BLaER1 treated with 17β-estradiol and CSF1 and Interleukin-3, amounts not matched to agents 10 nM and 100 nM (cell line): ENCODE results near the gene SNAP29.
"Not testable (repeated sequence)": the region's sequence is repeated elsewhere in the genome, so short reads cannot be mapped to it uniquely, and the experiment has no call there.

Experiments
- H3K27ac ChIP-seq, 11 experiments: shearing (Covaris generic); formaldehyde crosslinking; 2 replicates each; pipeline ENCODE4 v1.8.1; 2022
- H3K27me3 ChIP-seq, 11 experiments: shearing (Covaris generic); formaldehyde crosslinking; 2 replicates each; pipeline ENCODE4 v1.8.1; 2022
- H3K36me3 ChIP-seq, 11 experiments: shearing (Covaris generic); formaldehyde crosslinking; 2 replicates each; pipeline ENCODE4 v1.8.1; 2022
- H3K4me1 ChIP-seq, 10 experiments: shearing (Covaris generic); formaldehyde crosslinking; 2 replicates each; pipeline ENCODE4 v1.8.1; 2022
- H3K4me2 ChIP-seq, 11 experiments: shearing (Covaris generic); formaldehyde crosslinking; 2 replicates each; pipeline ENCODE4 v1.8.1; 2022
- H3K4me3 ChIP-seq, 10 experiments: shearing (Covaris generic); formaldehyde crosslinking; 2 replicates each; pipeline ENCODE4 v1.8.1; 2022
- H3K9ac ChIP-seq, 11 experiments: shearing (Covaris generic); formaldehyde crosslinking; 2 replicates each; pipeline ENCODE4 v1.8.1; 2022
- H3K9me3 ChIP-seq, 11 experiments: shearing (Covaris generic); formaldehyde crosslinking; replicated peaks in 1 of 11; 2 replicates each; pipeline ENCODE4 v1.8.1; 2022
- H4K20me1 ChIP-seq, 11 experiments: shearing (Covaris generic); formaldehyde crosslinking; 2 replicates each; pipeline ENCODE4 v1.8.1; 2022
- Cebpa-rat ChIP-seq, 11 experiments: shearing (Covaris generic); IDR thresholded peaks; 2 replicates each; pipeline ENCODE4 v1.8.1; 2022

Gene SNAP29

DNA sequence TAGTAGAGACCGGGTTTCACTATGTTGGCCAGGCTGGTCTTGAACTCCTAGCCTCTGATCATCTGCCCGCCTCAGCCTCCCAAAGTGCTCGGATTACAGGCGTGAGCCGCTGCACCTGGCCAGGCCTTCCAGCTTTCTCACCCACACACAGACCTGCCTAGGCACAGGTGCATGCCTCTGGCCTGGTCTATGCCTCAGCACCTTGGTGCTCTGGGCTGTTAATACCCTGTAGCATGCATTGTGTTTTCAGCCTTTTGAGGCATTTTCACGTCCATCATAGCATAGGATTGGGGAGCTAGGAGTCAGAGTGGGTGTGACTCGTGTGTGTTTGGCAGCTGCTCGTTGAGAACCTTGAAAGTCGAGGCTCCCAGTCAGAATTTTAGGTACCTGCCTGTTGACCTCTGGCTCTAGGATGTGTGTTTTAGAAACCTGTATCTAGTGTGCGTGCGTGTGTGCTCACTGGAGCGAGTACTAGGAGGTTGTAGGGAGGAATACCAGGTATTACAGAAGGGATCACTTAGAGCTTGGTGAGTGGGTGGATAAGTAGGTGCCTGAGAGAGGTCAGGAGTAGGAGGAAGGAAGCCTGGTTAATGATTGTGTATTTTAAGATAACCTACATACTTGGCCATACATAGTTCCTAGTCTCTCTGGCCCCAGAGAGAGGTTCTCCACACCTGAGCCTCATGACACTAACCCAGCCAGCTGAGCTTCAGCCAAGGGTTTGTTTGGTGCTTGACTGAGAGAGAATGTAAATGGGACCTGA lies 78.4 kb downstream of the SNAP29 start:
- peak overlapping the region in 9 of 11 experiments; percentile 4 to 30 (median 18); a peak in 12 of 22 replicates for H3K4me2 ChIP-seq
- TF ChIP-seq Cebpa-rat (IDR thresholded peaks at IDR 0.05), result no peak
- peaks cover 20 to 49% (median 26%) of the 10 kb centered on the region in 10 experiments; a peak in 19 of 20 replicates for H3K4me1 ChIP-seq
- peaks cover 59 to 97% (median 83%) of the 10 kb centered on the region in 11 experiments for H3K36me3 ChIP-seq
- no peaks in the 10 kb centered on the region for H3K9me3 ChIP-seq
- no peaks in the 10 kb centered on the region for H3K27me3 ChIP-seq
- no peak overlapping the region for H3K27ac ChIP-seq
- H3K4me3 ChIP-seq, result no peak overlapping the region
- H4K20me1 ChIP-seq, result peaks cover 98 to 100% (median 99%) of the 10 kb centered on the region in 11 experiments
- H3K9ac ChIP-seq, result peak overlapping the region in 3 of 11 experiments; percentile 1 to 38 (median 9); a peak in 3 of 22 replicates

DNA sequence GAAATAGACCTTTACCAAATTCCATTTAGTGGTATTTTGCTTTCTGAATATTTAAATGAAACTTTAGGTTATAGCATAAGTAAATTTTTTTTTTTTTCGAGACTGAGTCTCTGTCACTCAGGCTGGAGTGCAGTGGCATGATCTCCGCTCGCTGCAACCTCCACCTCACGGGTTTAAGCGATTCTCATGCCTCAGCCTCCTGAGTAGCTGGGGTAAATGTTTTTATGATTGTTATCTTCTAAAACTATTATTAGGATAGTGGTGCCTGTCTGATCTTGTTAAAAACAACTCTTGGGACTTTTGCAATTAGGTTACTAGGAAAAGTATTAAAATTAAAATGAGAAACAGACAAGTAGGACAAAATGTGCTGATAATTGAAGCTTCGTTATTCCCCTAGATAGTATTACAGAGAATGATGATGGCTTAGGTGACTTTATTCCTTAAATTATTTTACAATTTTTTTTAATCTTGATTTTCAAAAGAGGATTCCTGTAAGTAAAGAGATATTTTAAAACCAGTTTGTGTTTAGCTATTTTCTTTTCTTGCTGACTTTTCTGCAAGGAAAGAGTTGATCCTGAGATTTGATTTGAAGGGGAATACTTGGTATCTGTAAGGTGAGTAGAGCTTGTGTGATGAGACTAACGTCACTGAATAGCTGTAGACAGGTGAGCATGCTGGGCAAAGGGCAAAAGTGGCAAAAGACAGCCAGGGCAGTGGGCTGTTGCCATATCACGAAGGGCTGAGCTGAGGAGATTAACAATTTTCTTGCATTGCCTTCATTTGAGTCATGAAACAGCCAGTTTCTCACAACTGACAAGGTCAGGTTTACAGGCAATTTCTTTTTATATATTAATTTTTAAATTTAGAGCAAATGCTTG lies 79.2 kb downstream of the SNAP29 start:
- H3K27me3 ChIP-seq, result no peaks in the 10 kb centered on the region
- H3K4me3 ChIP-seq, result no peak overlapping the region
- no peak overlapping the region for H3K27ac ChIP-seq
- H4K20me1 ChIP-seq, result peaks cover 98 to 100% (median 99%) of the 10 kb centered on the region in 11 experiments
- peaks cover 59 to 98% (median 84%) of the 10 kb centered on the region in 11 experiments for H3K36me3 ChIP-seq
- peaks cover 20 to 50% (median 26%) of the 10 kb centered on the region in 10 experiments; a peak in 19 of 20 replicates for H3K4me1 ChIP-seq
- H3K4me2 ChIP-seq, result peak overlapping the region in 3 of 11 experiments; percentile 4 to 18 (median 5); a peak in 1 of 22 replicates
- TF ChIP-seq Cebpa-rat (IDR thresholded peaks at IDR 0.05), result no peak
- no peaks in the 10 kb centered on the region for H3K9me3 ChIP-seq
- H3K9ac ChIP-seq, result no peak overlapping the region; a peak in 2 of 22 replicates

DNA sequence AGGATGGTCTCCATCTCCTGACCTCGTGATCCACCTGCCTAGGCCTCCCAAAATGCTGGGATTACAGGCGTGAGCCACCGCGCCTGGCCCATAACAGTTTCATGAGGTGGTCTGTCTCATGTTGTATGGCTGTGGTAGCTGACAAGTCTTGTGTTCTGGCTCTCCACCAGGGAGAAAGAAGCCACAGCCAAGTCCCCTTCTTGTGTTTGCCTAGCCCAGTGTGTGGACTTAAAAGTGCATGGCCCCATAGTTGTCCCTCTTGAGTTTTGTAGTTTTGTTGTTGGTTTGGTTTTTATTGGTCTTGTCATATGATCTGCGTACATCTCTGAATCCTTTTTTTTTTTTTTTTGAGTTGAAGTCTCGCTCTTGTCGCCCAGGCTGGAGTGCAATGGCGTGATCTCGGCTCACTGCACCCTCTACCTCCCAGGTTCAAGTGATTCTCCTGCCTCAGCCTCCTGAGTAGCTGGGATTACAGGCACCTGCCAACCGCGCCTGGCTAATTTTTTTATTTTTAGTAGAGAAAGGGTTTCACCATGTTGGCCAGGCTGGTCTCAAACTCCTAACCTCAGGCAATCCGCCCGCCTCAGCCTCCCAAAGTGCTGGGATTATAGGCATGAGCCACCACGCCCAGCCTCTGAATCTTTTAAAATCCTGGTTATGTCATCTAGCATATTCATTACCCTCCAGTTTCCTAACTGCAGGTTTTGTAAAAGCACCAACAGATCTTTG lies 80.8 kb downstream of the SNAP29 start:
- Histone ChIP-seq H4K20me1 (peaks cover 98 to 100% (median 99%) of the 10 kb centered on the region in 11 experiments), H3K4me2 (peak overlapping the region in 7 of 11 experiments; percentile 2 to 45 (median 17); a peak in 12 of 22 replicates), H3K36me3 (peaks cover 47 to 100% (median 79%) of the 10 kb centered on the region in 11 experiments), H3K4me1 (peaks cover 20 to 56% (median 27%) of the 10 kb centered on the region in 10 experiments; a peak in 19 of 20 replicates)
- not testable (repeated sequence) for H3K27me3 ChIP-seq, H3K27ac ChIP-seq, H3K9me3 ChIP-seq, H3K4me3 ChIP-seq, H3K9ac ChIP-seq

DNA sequence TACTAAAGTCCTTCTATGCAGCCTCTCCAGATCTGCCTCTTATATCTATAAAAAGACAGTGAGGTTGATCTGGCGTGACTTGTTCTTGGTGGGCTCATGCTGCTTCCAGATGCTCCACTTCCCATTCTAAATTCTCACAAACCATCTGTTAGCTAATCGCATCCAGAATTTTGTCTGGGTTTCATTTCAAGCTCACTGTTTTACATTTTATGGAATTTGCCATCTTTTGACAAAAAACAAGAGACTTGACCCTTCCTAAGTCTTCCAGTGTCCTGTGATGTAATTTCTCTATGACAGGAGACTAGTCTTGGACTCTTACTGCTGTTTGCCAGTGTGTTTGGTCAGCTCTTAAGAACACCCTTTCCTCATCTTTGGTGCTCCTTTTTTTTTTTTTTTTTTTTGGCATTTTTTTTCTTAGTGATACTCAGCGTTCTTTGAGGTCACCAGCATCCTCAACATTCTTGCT lies 81.4 kb downstream of the SNAP29 start:
- no peaks in the 10 kb centered on the region for H3K27me3 ChIP-seq
- TF ChIP-seq Cebpa-rat (IDR thresholded peaks at IDR 0.05), result no peak
- peaks cover 41 to 100% (median 73%) of the 10 kb centered on the region in 11 experiments for H3K36me3 ChIP-seq
- no peak overlapping the region for H3K4me3 ChIP-seq
- peak overlapping the region in 7 of 11 experiments; percentile 2 to 45 (median 18); a peak in 9 of 22 replicates for H3K4me2 ChIP-seq
- H3K4me1 ChIP-seq, result peaks cover 20 to 62% (median 32%) of the 10 kb centered on the region in 10 experiments; a peak in 19 of 20 replicates
- H3K9ac ChIP-seq, result no peak overlapping the region
- no peaks in the 10 kb centered on the region for H3K9me3 ChIP-seq
- H3K27ac ChIP-seq, result no peak overlapping the region
- peaks cover 98 to 100% (median 99%) of the 10 kb centered on the region in 11 experiments for H4K20me1 ChIP-seq
